Effector memory CD4-positive, alpha-beta T cell (primary cell): ENCODE results near the gene CNTNAP4.

Experiments used
- DNase-seq, 3 donors: peaks; one replicate each; pipeline ENCODE4 v3.0.0-alpha.2; 2020
- H3K27ac ChIP-seq: 2 replicates; pipeline ENCODE4 v1.7.0; 2013; ENCODE audit warnings: mild to moderate bottlenecking, low read length, moderate library complexity; ENCODE audit not compliant: insufficient read depth, poor library complexity, severe bottlenecking
- H3K27me3 ChIP-seq: replicated peaks from 2 replicates; pipeline ENCODE4 v1.7.0; 2013; ENCODE audit warnings: mild to moderate bottlenecking, low read length; ENCODE audit not compliant: insufficient read depth, control insufficient read depth, poor library complexity, severe bottlenecking
- H3K36me3 ChIP-seq: 2 replicates; pipeline ENCODE4 v1.7.0; 2013; ENCODE audit warnings: mild to moderate bottlenecking, low read length, moderate library complexity; ENCODE audit not compliant: control insufficient read depth, insufficient read depth
- H3K4me1 ChIP-seq: 2 replicates; pipeline ENCODE4 v1.7.0; 2013; ENCODE audit warnings: low read length, mild to moderate bottlenecking; ENCODE audit not compliant: control insufficient read depth, insufficient read depth, poor library complexity, severe bottlenecking
- H3K4me3 ChIP-seq: 2 replicates; pipeline ENCODE4 v1.7.0; 2013; ENCODE audit warnings: low read length, low read depth, mild to moderate bottlenecking; ENCODE audit not compliant: insufficient read depth, poor library complexity, severe bottlenecking
- H3K9me3 ChIP-seq: 2 replicates; pipeline ENCODE4 v1.7.0; 2013; ENCODE audit warnings: mild to moderate bottlenecking, low read length, moderate library complexity; ENCODE audit not compliant: control insufficient read depth

Gene CNTNAP4

GRCh38 chr16:76502555-76502954, 225.4 kb downstream of the CNTNAP4 start:
- H3K4me1 ChIP-seq = no peaks in the 10 kb centered on the region
- H3K9me3 ChIP-seq = no peaks in the 10 kb centered on the region
- H3K36me3 ChIP-seq = no peaks in the 10 kb centered on the region
- DNase-seq = no peak
- H3K27ac ChIP-seq = no peak overlapping the region
- no peak overlapping the region for H3K4me3 ChIP-seq
- no peaks in the 10 kb centered on the region for H3K27me3 ChIP-seq

DNA sequence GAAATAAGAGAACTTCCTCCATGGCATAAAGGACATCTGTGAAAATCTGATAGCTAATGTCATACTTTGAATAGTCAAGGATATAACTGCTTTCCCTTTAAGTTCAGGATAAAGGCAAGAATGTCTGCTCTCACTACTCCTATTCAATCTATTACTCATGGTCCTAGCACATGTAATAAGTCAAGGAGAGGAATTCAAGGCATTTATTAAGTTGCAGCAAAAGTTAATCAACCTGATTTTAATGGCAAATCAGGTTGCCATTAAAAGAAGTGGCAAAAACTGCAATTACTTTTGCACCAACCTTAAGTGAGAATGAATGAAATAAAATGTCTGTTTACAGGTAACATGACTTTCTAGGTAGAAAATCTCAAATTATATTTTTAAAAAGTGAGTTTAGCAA, 225.9 kb downstream of the CNTNAP4 start:
- Histone ChIP-seq H3K4me1 (no peaks in the 10 kb centered on the region), H3K27ac (no peak overlapping the region), H3K36me3 (no peaks in the 10 kb centered on the region)

GRCh38 chr16:76511203-76511602, 234.0 kb downstream of the CNTNAP4 start:
- Histone ChIP-seq H3K27me3 (no peaks in the 10 kb centered on the region), H3K4me1 (no peaks in the 10 kb centered on the region), H3K27ac (no peak overlapping the region), H3K4me3 (no peak overlapping the region), H3K9me3 (no peaks in the 10 kb centered on the region), H3K36me3 (no peaks in the 10 kb centered on the region)
- no peak for DNase-seq

More for the DNA sequence above, 225.9 kb downstream of the CNTNAP4 start:
- H3K9me3 ChIP-seq = no peaks in the 10 kb centered on the region
- DNase-seq = no peak
- H3K4me3 ChIP-seq = no peak overlapping the region
- H3K27me3 ChIP-seq = no peaks in the 10 kb centered on the region

- no peak overlapping the region for H3K27ac ChIP-seq
- H3K9me3 ChIP-seq = no peaks in the 10 kb centered on the region
- no peak overlapping the region for H3K4me3 ChIP-seq
- H3K27me3 ChIP-seq = no peaks in the 10 kb centered on the region
- no peaks in the 10 kb centered on the region for H3K36me3 ChIP-seq
- no peaks in the 10 kb centered on the region for H3K4me1 ChIP-seq
- DNase-seq = no peak
Observed at GRCh38 chr16:76518781-76519180, 241.6 kb downstream of the CNTNAP4 start.

DNA sequence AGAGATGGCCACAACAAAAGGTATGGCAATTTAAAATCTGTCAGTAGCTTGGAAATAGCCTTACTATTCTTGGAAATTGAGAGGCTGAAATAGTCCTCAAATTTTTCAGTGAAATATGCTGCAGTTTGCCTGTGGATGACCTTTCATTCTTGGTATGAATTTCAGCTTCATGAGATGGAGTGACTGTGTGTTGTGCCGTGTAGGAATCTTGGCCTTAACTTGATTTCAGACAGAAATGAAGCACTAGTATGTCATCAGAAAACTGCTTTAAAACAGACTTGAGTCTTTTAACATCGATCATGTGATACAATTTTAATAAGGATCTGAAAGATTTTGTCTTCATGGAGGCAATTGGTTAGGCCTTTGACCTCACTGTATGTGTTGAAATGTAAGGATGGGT, 247.2 kb downstream of the CNTNAP4 start:
- Histone ChIP-seq H3K4me1 (no peaks in the 10 kb centered on the region), H3K9me3 (no peaks in the 10 kb centered on the region), H3K27me3 (no peaks in the 10 kb centered on the region), H3K27ac (no peak overlapping the region), H3K36me3 (no peaks in the 10 kb centered on the region), H3K4me3 (no peak overlapping the region)
- no peak for DNase-seq

GRCh38 chr16:76524769-76525168, 247.6 kb downstream of the CNTNAP4 start:
- no peak for DNase-seq
- no peaks in the 10 kb centered on the region for H3K4me1 ChIP-seq
- H3K27ac ChIP-seq = no peak overlapping the region
- no peaks in the 10 kb centered on the region for H3K36me3 ChIP-seq
- H3K4me3 ChIP-seq = no peak overlapping the region
- no peaks in the 10 kb centered on the region for H3K9me3 ChIP-seq
- no peaks in the 10 kb centered on the region for H3K27me3 ChIP-seq

GRCh38 chr16:76527244-76527643, 250.0 kb downstream of the CNTNAP4 start:
- Histone ChIP-seq H3K27ac (no peak overlapping the region), H3K27me3 (no peaks in the 10 kb centered on the region), H3K36me3 (no peaks in the 10 kb centered on the region), H3K9me3 (no peaks in the 10 kb centered on the region), H3K4me1 (no peaks in the 10 kb centered on the region), H3K4me3 (no peak overlapping the region)
- DNase-seq = no peak

DNA sequence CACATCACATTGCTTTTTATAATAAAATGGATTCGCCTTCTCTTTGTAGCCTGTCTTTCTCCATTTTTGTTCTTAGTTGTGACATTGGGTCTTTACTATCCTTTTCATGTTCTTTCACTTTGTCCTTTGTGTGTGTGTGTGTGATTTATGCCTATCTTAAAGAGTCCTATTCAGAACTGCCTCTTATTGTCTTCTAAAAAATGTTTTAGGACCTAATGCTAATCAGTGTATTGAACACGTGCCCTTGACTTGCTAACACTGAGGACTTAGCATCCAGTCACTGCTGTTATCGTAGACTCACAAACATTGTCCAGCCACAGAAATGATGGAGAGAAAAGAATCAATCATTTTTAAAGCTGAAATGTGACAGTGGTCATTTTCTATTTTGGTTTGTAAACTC, 251.9 kb downstream of the CNTNAP4 start:
- no peaks in the 10 kb centered on the region for H3K4me1 ChIP-seq
- no peaks in the 10 kb centered on the region for H3K27me3 ChIP-seq
- no peak overlapping the region for H3K27ac ChIP-seq
- no peaks in the 10 kb centered on the region for H3K36me3 ChIP-seq
- no peak overlapping the region for H3K4me3 ChIP-seq
- no peaks in the 10 kb centered on the region for H3K9me3 ChIP-seq
- no peak for DNase-seq

GRCh38 chr16:76531236-76531635, 254.0 kb downstream of the CNTNAP4 start:
- no peaks in the 10 kb centered on the region for H3K36me3 ChIP-seq
- no peak overlapping the region for H3K4me3 ChIP-seq
- no peaks in the 10 kb centered on the region for H3K4me1 ChIP-seq
- DNase-seq = no peak
- H3K27ac ChIP-seq = no peak overlapping the region
- H3K27me3 ChIP-seq = no peaks in the 10 kb centered on the region
- H3K9me3 ChIP-seq = no peaks in the 10 kb centered on the region

DNA sequence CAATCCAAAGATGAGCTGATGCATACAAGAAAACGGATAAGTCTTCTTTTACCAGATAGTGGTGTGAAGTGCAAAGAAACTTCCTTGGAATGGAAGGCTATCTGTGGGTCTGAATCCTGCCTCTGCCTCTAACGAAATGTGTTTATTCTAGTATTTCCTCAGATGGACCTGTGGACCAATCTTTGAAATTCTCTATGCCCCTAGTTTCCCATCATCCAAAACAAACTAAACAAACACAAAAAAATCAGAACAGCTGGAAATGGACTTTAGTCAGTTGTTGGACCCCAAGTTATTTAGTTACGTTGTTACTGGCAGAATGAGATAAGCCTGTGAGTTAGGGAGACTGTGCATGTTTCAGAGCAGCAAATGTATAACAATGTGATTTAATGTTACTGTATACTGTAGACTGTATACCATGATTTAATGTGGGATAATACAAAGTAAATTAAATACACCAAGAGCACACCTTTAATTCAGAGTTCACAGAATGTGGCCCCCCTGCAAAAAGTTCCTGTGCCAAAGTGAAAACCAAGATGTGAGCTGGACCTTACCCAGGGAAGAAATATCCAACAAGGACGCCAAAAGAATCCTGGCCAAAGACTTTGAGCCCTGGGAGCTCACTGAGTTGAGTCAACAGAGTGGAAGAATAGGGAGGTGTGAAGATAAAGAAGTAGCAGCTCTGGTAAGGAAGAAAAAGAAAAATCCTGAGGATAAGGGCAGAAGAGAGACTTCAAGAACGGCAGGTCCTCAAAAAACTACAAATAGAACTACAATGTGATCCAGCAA, 255.2 kb downstream of the CNTNAP4 start:
- H3K36me3 ChIP-seq = no peaks in the 10 kb centered on the region
- H3K4me3 ChIP-seq = no peak overlapping the region
- no peaks in the 10 kb centered on the region for H3K27me3 ChIP-seq
- H3K9me3 ChIP-seq = no peaks in the 10 kb centered on the region
- no peak overlapping the region for H3K27ac ChIP-seq
- DNase-seq = no peak
- H3K4me1 ChIP-seq = no peaks in the 10 kb centered on the region
